ENCODE measurements around the gene LYPD5. TPM values are rescaled to one million over a fixed set of nuclear protein-coding genes. Genes with fewer than 3 reads are reported as not detected.

LYPD5 gene
- total RNA-seq, 1 donor from 2014 or later = 0.27 TPM

- DNase-seq (ENCODE audit: low spot score in 2 of 2, unreplicated experiment in 2 of 2) = no peak
- Mint-ChIP-seq H3K4me1 (peaks cover 26% of the 10 kb centered on the region), H3K27me3 (ENCODE audit: low read depth) (no peaks in the 10 kb centered on the region), H3K36me3 (peaks cover 25% of the 10 kb centered on the region), H3K9me3 (no peaks in the 10 kb centered on the region), H3K27ac (no peak overlapping the region), H3K4me3 (no peak overlapping the region)
- TF ChIP-seq CTCF (IDR thresholded peaks at IDR 0.05; ENCODE audit: unreplicated experiment) = no peak
Measured at GRCh38 chr19:43752287-43752875, 49.9 kb downstream of the LYPD5 start.

GRCh38 chr19:43751466-43752220 lies 50.6 kb downstream of the LYPD5 start:
- Mint-ChIP-seq H3K4me3 (no peak overlapping the region), H3K4me1 (peaks cover 26% of the 10 kb centered on the region), H3K36me3 (peaks cover 28% of the 10 kb centered on the region), H3K27ac (no peak overlapping the region), H3K9me3 (no peaks in the 10 kb centered on the region), H3K27me3 (ENCODE audit: low read depth) (no peaks in the 10 kb centered on the region)
- no peak for TF ChIP-seq CTCF (IDR thresholded peaks at IDR 0.05; ENCODE audit: unreplicated experiment)
- DNase-seq (ENCODE audit: low spot score in 2 of 2, unreplicated experiment in 2 of 2) = no peak

DNA sequence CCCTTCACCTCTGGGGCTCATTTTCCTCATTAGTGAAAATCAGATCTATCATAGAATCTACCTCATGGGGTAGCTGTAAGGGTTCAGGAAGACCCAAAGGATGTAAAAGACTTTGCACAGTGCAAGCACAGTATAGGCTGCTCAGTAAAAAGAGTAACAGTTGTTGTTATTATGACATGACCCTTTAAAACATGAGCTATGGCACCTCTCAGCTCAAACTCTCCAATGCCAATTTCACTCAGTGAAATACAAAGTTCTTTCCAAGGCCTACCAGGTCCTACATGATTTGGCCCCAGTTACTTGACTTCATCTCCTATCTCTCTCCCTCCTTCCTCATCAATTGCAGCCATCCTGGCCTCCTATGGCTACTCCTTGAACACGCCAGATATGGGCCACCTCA lies 52.3 kb downstream of the LYPD5 start:
- no peaks in the 10 kb centered on the region for H3K9me3 Mint-ChIP-seq
- DNase-seq (ENCODE audit: low spot score in 2 of 2, unreplicated experiment in 2 of 2) = no peak
- H3K27ac Mint-ChIP-seq = no peak overlapping the region
- H3K4me1 Mint-ChIP-seq = peaks cover 15% of the 10 kb centered on the region
- no peak for TF ChIP-seq CTCF (IDR thresholded peaks at IDR 0.05; ENCODE audit: unreplicated experiment)
- H3K4me3 Mint-ChIP-seq = no peak overlapping the region
- no peaks in the 10 kb centered on the region for H3K27me3 Mint-ChIP-seq (ENCODE audit: low read depth)
- H3K36me3 Mint-ChIP-seq = peaks cover 37% of the 10 kb centered on the region

GRCh38 chr19:43749152-43749551 lies 53.1 kb downstream of the LYPD5 start:
- Mint-ChIP-seq H3K9me3 (no peaks in the 10 kb centered on the region), H3K27me3 (ENCODE audit: low read depth) (no peaks in the 10 kb centered on the region), H3K27ac (no peak overlapping the region), H3K36me3 (peaks cover 42% of the 10 kb centered on the region), H3K4me3 (no peak overlapping the region), H3K4me1 (peaks cover 12% of the 10 kb centered on the region)
- no peak for TF ChIP-seq CTCF (IDR thresholded peaks at IDR 0.05; ENCODE audit: unreplicated experiment)
- no peak for DNase-seq (ENCODE audit: low spot score in 2 of 2, unreplicated experiment in 2 of 2)

GRCh38 chr19:43748685-43749084 lies 53.6 kb downstream of the LYPD5 start:
- Mint-ChIP-seq H3K9me3 (no peaks in the 10 kb centered on the region), H3K4me3 (no peak overlapping the region), H3K27ac (no peak overlapping the region), H3K36me3 (peaks cover 46% of the 10 kb centered on the region), H3K27me3 (ENCODE audit: low read depth) (no peaks in the 10 kb centered on the region), H3K4me1 (peaks cover 7% of the 10 kb centered on the region)
- TF ChIP-seq CTCF (IDR thresholded peaks at IDR 0.05; ENCODE audit: unreplicated experiment) = no peak
- DNase-seq (ENCODE audit: low spot score in 2 of 2, unreplicated experiment in 2 of 2) = no peak
